AG10803 (cell line): Measurements from ENCODE around the gene EDDM13.

Experiments used
- DNase-seq: peaks from one replicate; pipeline ENCODE4 v3.0.0; 2010; ENCODE audit warnings: low read depth
- H3K4me3 ChIP-seq: 2 replicates; pipeline ENCODE4 v1.5.1; 2011; ENCODE audit warnings: mild to moderate bottlenecking, low read length, control low read depth
- TF ChIP-seq, protein P1 (sequence below): conservative IDR thresholded peaks from 2 replicates; pipeline ENCODE4 v1.5.1; 2011; ENCODE audit warnings: mild to moderate bottlenecking, low read length, control low read depth, inconsistent platforms

EDDM13 gene

DNA sequence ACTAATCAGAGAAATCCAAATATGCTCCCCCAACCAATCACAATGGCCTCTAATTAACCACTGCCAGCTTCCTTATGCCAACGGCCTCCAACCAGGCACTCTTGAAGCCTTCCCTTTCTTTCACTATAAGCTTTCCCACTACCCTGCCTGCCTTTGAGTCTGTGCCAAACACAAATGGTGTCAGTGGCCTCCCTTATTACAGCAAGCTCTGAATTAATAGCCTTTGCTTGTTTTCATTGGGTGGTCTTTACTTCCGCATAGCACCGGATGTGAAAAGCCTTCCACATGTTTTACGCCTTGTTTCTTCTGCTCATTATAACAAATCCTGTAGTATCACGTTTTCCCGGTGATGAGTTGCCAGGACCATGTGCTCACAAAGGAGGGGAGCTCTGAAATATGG lies 1.4 kb upstream of the EDDM13 start:
- H3K4me3 ChIP-seq, result no peak overlapping the region
- TF ChIP-seq, protein P1, sequence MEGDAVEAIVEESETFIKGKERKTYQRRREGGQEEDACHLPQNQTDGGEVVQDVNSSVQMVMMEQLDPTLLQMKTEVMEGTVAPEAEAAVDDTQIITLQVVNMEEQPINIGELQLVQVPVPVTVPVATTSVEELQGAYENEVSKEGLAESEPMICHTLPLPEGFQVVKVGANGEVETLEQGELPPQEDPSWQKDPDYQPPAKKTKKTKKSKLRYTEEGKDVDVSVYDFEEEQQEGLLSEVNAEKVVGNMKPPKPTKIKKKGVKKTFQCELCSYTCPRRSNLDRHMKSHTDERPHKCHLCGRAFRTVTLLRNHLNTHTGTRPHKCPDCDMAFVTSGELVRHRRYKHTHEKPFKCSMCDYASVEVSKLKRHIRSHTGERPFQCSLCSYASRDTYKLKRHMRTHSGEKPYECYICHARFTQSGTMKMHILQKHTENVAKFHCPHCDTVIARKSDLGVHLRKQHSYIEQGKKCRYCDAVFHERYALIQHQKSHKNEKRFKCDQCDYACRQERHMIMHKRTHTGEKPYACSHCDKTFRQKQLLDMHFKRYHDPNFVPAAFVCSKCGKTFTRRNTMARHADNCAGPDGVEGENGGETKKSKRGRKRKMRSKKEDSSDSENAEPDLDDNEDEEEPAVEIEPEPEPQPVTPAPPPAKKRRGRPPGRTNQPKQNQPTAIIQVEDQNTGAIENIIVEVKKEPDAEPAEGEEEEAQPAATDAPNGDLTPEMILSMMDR, result no peak
- no peak for DNase-seq

DNA sequence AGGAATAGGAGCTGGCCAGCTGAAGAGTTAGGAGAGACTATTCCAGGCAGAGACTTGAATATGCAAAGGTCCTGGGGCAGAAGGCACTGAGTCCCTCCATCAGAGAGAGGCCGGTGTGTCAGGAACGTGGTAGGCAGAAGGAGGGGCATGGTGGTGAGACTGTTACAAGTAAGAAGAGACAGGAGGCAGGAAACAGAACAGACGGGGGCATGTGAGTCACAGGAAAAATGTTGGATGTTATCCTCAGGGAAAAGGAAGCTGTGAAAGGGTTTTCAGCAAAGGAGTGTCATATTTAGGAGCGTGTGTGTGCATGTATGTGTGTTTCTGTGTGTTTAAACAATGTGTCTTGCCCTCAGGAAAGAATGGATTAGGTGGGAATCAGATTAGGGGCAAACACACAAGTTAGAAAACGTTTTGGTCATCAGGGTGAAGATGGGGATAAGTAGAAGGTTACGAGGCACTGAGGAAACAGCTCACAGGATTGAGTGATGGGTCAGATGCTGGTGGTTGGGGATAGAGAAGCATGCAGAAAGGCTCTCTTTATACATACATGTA lies 1.1 kb downstream of the EDDM13 start:
- peak; percentile 24 for DNase-seq
- no peak overlapping the region for H3K4me3 ChIP-seq
- TF ChIP-seq, protein P1, result no peak

DNA sequence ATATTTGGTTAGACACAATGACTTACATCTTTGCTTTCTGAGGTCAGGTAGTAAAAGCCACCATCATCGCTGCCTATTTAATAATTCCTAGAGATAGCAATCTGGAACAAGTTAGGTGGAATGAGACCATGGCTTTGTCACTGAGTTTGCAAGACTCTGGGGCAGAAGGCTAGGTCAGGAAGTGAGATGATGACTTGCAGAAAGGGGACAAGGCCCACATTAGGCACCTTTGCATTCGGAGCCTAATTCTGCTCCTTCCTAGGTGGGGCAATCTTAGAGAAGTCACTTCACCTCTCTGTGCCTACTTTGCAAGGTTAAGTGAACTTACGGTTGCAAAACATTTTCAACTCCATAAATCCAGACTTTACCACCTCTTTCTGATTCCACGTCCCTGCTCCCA lies 10.3 kb downstream of the EDDM13 start:
- no peak for DNase-seq
- TF ChIP-seq, protein P1, result no peak
- H3K4me3 ChIP-seq, result no peak overlapping the region

DNA sequence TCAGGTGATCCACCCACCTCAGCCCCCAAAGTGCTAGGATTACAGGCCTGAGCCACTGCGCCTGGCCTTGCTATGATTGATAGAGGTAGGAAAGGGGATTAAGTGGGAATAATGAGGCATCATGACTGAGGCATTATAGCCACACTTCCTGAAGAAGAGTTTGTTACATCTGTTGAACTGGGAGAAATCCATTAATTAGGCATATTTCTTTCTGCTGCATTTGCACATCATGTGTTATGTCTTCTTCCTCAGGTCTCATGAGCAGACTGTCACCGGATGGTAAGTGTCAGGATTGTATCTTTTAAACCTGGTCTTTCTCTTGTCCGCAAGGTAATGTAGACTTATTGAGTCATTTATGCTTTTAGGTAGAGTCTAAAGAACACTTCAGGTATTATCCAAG lies 12.2 kb downstream of the EDDM13 start:
- DNase-seq, result no peak
- TF ChIP-seq, protein P1, result no peak
- no peak overlapping the region for H3K4me3 ChIP-seq

DNA sequence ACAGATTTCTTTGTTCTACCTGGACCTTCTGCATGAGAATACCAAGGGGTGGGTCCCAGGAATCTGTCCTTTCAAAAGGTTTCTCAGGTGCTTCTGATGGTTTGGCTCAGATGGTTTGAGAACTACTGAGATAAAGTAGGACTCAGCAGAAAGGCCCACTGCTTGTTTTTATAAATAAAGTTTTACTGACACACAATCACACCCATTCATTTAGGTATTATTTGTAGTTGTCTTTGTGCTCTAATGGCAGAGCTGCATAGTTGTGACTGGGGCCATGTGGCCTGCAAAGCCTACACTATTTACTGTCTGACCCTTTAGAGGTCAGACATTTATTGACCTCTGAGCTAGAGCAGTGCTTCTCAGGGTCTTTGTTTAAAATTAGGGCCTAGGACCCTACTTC lies 17.6 kb downstream of the EDDM13 start:
- TF ChIP-seq, protein P1, result no peak
- DNase-seq, result no peak
- no peak overlapping the region for H3K4me3 ChIP-seq

DNA sequence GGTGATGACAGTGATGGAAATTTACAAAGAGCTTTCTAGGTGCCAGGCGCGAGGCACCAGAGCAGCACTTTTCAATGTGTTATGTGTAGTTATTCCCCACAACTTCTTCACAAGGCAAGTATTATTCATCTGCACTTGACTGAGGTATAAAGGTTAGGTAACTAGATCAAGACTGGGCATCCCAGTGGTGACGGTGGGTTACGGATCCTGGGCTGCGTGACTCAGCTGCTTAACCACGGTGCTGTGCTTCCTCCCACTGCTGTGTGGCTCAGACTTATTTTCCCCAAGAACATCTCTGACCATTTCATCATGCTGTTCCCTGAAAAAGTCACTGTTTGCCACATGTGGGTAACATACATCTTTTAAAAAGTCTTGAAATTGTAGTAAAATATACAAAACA lies 19.3 kb downstream of the EDDM13 start:
- TF ChIP-seq, protein P1, result no peak
- no peak overlapping the region for H3K4me3 ChIP-seq
- no peak for DNase-seq

DNA sequence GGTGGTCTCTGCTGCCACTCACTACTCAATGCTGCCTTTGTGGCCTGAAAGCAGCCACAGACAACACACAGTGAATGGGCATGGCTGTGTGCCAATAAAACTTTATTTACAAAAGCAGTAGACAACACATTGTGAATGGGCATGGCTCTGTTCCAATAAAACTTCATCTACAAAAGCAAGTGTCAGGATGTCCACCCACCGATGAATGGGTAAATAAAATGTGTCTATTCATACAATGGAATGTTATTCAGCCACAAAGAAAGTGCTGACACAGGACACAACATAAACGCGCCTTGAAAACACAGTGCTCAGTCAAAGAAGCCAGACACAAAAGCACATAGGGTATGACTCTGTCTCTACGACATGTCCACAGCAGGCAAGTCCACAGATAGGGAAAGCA lies 22.0 kb downstream of the EDDM13 start:
- DNase-seq, result no peak
- TF ChIP-seq, protein P1, result no peak
- no peak overlapping the region for H3K4me3 ChIP-seq
